Measurements from ENCODE around the gene ZMIZ1.

DNA sequence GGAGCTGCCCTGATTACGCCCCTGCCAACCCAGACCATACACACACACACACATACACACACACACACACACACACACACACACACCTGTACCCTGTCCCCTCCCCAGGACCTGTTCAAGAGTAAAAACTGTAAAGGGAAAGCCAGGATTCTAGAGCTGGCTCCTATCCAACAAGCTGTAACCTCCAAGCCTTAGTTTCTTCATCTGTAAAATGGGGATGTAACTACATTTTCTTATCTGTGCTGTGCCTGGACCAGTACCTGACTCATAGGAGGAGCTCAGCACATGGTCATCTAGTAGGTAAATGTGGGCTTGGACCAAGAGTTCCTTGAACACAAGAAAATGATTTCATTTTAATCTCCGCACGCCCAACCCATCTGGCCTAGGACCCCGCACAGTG, 128.8 kb downstream of the ZMIZ1 start:
- TF ChIP-seq, protein P1, sequence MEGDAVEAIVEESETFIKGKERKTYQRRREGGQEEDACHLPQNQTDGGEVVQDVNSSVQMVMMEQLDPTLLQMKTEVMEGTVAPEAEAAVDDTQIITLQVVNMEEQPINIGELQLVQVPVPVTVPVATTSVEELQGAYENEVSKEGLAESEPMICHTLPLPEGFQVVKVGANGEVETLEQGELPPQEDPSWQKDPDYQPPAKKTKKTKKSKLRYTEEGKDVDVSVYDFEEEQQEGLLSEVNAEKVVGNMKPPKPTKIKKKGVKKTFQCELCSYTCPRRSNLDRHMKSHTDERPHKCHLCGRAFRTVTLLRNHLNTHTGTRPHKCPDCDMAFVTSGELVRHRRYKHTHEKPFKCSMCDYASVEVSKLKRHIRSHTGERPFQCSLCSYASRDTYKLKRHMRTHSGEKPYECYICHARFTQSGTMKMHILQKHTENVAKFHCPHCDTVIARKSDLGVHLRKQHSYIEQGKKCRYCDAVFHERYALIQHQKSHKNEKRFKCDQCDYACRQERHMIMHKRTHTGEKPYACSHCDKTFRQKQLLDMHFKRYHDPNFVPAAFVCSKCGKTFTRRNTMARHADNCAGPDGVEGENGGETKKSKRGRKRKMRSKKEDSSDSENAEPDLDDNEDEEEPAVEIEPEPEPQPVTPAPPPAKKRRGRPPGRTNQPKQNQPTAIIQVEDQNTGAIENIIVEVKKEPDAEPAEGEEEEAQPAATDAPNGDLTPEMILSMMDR (IDR thresholded peaks at IDR 0.05; ENCODE audit: low read depth, low read length, missing input control): no peak
- TF ChIP-seq, protein P2, sequence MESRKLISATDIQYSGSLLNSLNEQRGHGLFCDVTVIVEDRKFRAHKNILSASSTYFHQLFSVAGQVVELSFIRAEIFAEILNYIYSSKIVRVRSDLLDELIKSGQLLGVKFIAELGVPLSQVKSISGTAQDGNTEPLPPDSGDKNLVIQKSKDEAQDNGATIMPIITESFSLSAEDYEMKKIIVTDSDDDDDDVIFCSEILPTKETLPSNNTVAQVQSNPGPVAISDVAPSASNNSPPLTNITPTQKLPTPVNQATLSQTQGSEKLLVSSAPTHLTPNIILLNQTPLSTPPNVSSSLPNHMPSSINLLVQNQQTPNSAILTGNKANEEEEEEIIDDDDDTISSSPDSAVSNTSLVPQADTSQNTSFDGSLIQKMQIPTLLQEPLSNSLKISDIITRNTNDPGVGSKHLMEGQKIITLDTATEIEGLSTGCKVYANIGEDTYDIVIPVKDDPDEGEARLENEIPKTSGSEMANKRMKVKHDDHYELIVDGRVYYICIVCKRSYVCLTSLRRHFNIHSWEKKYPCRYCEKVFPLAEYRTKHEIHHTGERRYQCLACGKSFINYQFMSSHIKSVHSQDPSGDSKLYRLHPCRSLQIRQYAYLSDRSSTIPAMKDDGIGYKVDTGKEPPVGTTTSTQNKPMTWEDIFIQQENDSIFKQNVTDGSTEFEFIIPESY (IDR thresholded peaks at IDR 0.05): no peak
- TF ChIP-seq SP1 (IDR thresholded peaks at IDR 0.05): no peak
